IMR-90 (cell line): Measurements from ENCODE around the gene ABCC9.

ENCODE experiments used
- POLR2A ChIP-seq: IDR thresholded peaks from 2 replicates; pipeline ENCODE4 v1.6.1; 2012; ENCODE audit warnings: mild to moderate bottlenecking, low read depth, low read length
- TF ChIP-seq, protein P1 (sequence below): conservative IDR thresholded peaks from 2 replicates; pipeline ENCODE4 v1.5.1; 2012; ENCODE audit warnings: mild to moderate bottlenecking, low read depth, low read length, improper control_type of control experiment

DNA sequence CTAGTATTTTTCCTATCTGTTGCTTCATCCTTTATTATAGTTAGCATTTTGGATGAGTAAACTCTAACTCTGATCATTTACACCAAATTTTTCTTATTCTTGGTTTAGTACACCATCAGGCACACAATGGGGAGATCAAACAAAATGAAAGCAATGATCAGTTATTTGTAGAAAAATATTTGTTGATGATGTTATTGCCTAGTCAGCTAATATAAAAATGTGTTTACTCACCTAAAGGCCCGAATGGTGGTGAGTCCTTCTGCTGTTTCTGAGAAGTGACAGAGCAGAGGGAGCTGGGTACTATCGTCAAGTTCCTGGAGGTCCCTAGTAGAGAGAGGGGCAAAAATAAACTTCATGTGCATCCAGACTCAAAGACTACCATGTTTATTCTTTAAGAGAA, 103.4 kb downstream of the ABCC9 start:
- no peak for TF ChIP-seq POLR2A
- TF ChIP-seq, protein P1, sequence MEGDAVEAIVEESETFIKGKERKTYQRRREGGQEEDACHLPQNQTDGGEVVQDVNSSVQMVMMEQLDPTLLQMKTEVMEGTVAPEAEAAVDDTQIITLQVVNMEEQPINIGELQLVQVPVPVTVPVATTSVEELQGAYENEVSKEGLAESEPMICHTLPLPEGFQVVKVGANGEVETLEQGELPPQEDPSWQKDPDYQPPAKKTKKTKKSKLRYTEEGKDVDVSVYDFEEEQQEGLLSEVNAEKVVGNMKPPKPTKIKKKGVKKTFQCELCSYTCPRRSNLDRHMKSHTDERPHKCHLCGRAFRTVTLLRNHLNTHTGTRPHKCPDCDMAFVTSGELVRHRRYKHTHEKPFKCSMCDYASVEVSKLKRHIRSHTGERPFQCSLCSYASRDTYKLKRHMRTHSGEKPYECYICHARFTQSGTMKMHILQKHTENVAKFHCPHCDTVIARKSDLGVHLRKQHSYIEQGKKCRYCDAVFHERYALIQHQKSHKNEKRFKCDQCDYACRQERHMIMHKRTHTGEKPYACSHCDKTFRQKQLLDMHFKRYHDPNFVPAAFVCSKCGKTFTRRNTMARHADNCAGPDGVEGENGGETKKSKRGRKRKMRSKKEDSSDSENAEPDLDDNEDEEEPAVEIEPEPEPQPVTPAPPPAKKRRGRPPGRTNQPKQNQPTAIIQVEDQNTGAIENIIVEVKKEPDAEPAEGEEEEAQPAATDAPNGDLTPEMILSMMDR, result no peak
